ENCODE results near the gene CLIP1.

The CLIP1 gene

GRCh38 chr12:122459211-122459610, 36.7 kb upstream of the CLIP1 start:
- TF ChIP-seq USF1 (IDR thresholded peaks at IDR 0.05) (no peak), CEBPB (IDR thresholded peaks at IDR 0.05) (peak; percentile 95), MAX (IDR thresholded peaks at IDR 0.05) (no peak)

- no peak for TF ChIP-seq CEBPB (IDR thresholded peaks at IDR 0.05)
- TF ChIP-seq EGR1 (IDR thresholded peaks at IDR 0.05), result no peak
- no peak for TF ChIP-seq FOXM1 (IDR thresholded peaks at IDR 0.05; ENCODE audit: borderline replicate concordance, low read depth)
- TF ChIP-seq RAD21 (IDR thresholded peaks at IDR 0.05; ENCODE audit: low read depth), result no peak
- TF ChIP-seq CREB1 (IDR thresholded peaks at IDR 0.05; ENCODE audit: low read depth), result no peak
- no peak for TF ChIP-seq USF1 (IDR thresholded peaks at IDR 0.05)
- no peak for TF ChIP-seq TEAD4 (IDR thresholded peaks at IDR 0.05)
- TF ChIP-seq REST (IDR thresholded peaks at IDR 0.05; ENCODE audit: low read depth), result no peak
- TF ChIP-seq YY1 (IDR thresholded peaks at IDR 0.05; ENCODE audit: low read depth), result no peak
- no peak for TF ChIP-seq TCF12 (IDR thresholded peaks at IDR 0.05; ENCODE audit: low read depth)
- no peak for TF ChIP-seq ZBTB7A (IDR thresholded peaks at IDR 0.05; ENCODE audit: low read depth)
- no peak for TF ChIP-seq MAX (IDR thresholded peaks at IDR 0.05)
- TF ChIP-seq EP300 (IDR thresholded peaks at IDR 0.05; ENCODE audit: borderline replicate concordance), result no peak
- TF ChIP-seq TAF1 (IDR thresholded peaks at IDR 0.05; ENCODE audit: low read depth), result no peak
- no peak for TF ChIP-seq NFIC (IDR thresholded peaks at IDR 0.05)
Observed at GRCh38 chr12:122458105-122459035, 35.9 kb upstream of the CLIP1 start.

- TF ChIP-seq ZBTB7A (IDR thresholded peaks at IDR 0.05; ENCODE audit: low read depth) (no peak), RAD21 (IDR thresholded peaks at IDR 0.05; ENCODE audit: low read depth) (no peak), REST (IDR thresholded peaks at IDR 0.05; ENCODE audit: low read depth) (no peak), USF1 (IDR thresholded peaks at IDR 0.05) (no peak), CEBPB (IDR thresholded peaks at IDR 0.05) (no peak), CREB1 (IDR thresholded peaks at IDR 0.05; ENCODE audit: low read depth) (no peak), EGR1 (IDR thresholded peaks at IDR 0.05) (no peak)
Observed at GRCh38 chr12:122457627-122458026, 35.2 kb upstream of the CLIP1 start.

- TF ChIP-seq USF1 (IDR thresholded peaks at IDR 0.05) (no peak), TEAD4 (IDR thresholded peaks at IDR 0.05) (no peak), EP300 (IDR thresholded peaks at IDR 0.05; ENCODE audit: borderline replicate concordance) (no peak), CEBPB (IDR thresholded peaks at IDR 0.05) (no peak), TCF12 (IDR thresholded peaks at IDR 0.05; ENCODE audit: low read depth) (no peak), RAD21 (IDR thresholded peaks at IDR 0.05; ENCODE audit: low read depth) (no peak), CREB1 (IDR thresholded peaks at IDR 0.05; ENCODE audit: low read depth) (no peak), YY1 (IDR thresholded peaks at IDR 0.05; ENCODE audit: low read depth) (no peak), NFIC (IDR thresholded peaks at IDR 0.05) (no peak), REST (IDR thresholded peaks at IDR 0.05; ENCODE audit: low read depth) (no peak), EGR1 (IDR thresholded peaks at IDR 0.05) (no peak), TAF1 (IDR thresholded peaks at IDR 0.05; ENCODE audit: low read depth) (no peak), MAX (IDR thresholded peaks at IDR 0.05) (no peak), FOXM1 (IDR thresholded peaks at IDR 0.05; ENCODE audit: borderline replicate concordance, low read depth) (no peak), ZBTB7A (IDR thresholded peaks at IDR 0.05; ENCODE audit: low read depth) (no peak)
Observed at GRCh38 chr12:122454739-122455138, 32.3 kb upstream of the CLIP1 start.
